ENCODE measurements around the gene SSH2. TPM values are rescaled to one million over a fixed set of nuclear protein-coding genes. Genes with fewer than 3 reads are reported as not detected.
A peak's percentile ranks its signal among the peaks of the same experiment; 100 is the strongest.

SSH2 gene
- total and polyA plus RNA-seq, 2 of the 13 experiments (the other 11 are each of a cell fraction or from before 2014, with no cell fraction given): 6.0 to 6.4 TPM

- TF ChIP-seq, protein P1, sequence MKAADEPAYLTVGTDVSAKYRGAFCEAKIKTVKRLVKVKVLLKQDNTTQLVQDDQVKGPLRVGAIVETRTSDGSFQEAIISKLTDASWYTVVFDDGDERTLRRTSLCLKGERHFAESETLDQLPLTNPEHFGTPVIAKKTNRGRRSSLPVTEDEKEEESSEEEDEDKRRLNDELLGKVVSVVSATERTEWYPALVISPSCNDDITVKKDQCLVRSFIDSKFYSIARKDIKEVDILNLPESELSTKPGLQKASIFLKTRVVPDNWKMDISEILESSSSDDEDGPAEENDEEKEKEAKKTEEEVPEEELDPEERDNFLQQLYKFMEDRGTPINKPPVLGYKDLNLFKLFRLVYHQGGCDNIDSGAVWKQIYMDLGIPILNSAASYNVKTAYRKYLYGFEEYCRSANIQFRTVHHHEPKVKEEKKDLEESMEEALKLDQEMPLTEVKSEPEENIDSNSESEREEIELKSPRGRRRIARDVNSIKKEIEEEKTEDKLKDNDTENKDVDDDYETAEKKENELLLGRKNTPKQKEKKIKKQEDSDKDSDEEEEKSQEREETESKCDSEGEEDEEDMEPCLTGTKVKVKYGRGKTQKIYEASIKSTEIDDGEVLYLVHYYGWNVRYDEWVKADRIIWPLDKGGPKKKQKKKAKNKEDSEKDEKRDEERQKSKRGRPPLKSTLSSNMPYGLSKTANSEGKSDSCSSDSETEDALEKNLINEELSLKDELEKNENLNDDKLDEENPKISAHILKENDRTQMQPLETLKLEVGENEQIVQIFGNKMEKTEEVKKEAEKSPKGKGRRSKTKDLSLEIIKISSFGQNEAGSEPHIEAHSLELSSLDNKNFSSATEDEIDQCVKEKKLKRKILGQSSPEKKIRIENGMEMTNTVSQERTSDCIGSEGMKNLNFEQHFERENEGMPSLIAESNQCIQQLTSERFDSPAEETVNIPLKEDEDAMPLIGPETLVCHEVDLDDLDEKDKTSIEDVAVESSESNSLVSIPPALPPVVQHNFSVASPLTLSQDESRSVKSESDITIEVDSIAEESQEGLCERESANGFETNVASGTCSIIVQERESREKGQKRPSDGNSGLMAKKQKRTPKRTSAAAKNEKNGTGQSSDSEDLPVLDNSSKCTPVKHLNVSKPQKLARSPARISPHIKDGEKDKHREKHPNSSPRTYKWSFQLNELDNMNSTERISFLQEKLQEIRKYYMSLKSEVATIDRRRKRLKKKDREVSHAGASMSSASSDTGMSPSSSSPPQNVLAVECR (CRISPR knock-in tag; IDR thresholded peaks at IDR 0.05; ENCODE audit: borderline replicate concordance): peak; percentile 40; the same call in 1 of the 2 replicates
- peak; percentile 59; the same call in 1 of the 2 replicates for TF ChIP-seq ZNF800 (CRISPR knock-in tag; IDR thresholded peaks at IDR 0.05)
- TF ChIP-seq ARNT (IDR thresholded peaks at IDR 0.05): no peak
- TF ChIP-seq PATZ1 (CRISPR knock-in tag; IDR thresholded peaks at IDR 0.05): peak; percentile 76
- TF ChIP-seq KDM5B (CRISPR knock-in tag; IDR thresholded peaks at IDR 0.05; ENCODE audit: borderline replicate concordance): peak; percentile 6; the same call in 1 of the 2 replicates
- TF ChIP-seq SP5 (CRISPR knock-in tag; IDR thresholded peaks at IDR 0.05; ENCODE audit: borderline replicate concordance, low read depth): 0 out of 2 replicates have a peak, but pooled peaks have one; percentile 11
- 0 out of 2 replicates have a peak, but pooled peaks have one; percentile 55 for TF ChIP-seq ZSCAN25 (CRISPR knock-in tag; IDR thresholded peaks at IDR 0.05)
- TF ChIP-seq SAP130 (CRISPR knock-in tag; IDR thresholded peaks at IDR 0.05; ENCODE audit: low read depth): peak; percentile 81
- peak; percentile 66; the same call in 1 of the 2 replicates for TF ChIP-seq MAX (IDR thresholded peaks at IDR 0.05)
- no peak for TF ChIP-seq ZBTB38 (CRISPR knock-in tag; IDR thresholded peaks at IDR 0.05)
- peak; percentile 70 to 86 for TF ChIP-seq HMGXB4 (CRISPR knock-in tag; IDR thresholded peaks at IDR 0.05; ENCODE audit: borderline replicate concordance in 1 of 2, low read depth in 1 of 2)
- no peak for TF ChIP-seq ZNF775 (CRISPR knock-in tag; IDR thresholded peaks at IDR 0.05; ENCODE audit: borderline replicate concordance)
- peak; percentile 55 for TF ChIP-seq BHLHE40 (IDR thresholded peaks at IDR 0.05; ENCODE audit: low read length)
- TF ChIP-seq HNRNPLL (IDR thresholded peaks at IDR 0.05; ENCODE audit: low read depth, low read length, poor library complexity, severe bottlenecking): peak; percentile 77
- 0 out of 2 replicates have a peak, but pooled peaks have one; percentile 31 for TF ChIP-seq ZNF275 (CRISPR knock-in tag; IDR thresholded peaks at IDR 0.05; ENCODE audit: borderline replicate concordance)
Measured at GRCh38 chr17:29617125-29617480, 312.9 kb downstream of the SSH2 start (continued).

Measured in HepG2 (cell line).